Measurements from ENCODE around the gene ERGIC2. TPM values are rescaled to one million over a fixed set of nuclear protein-coding genes. Genes with fewer than 3 reads are reported as not detected.
A peak's percentile ranks its signal among the peaks of the same experiment; 100 is the strongest.
"Not testable (repeated sequence)": the region's sequence is repeated elsewhere in the genome, so short reads cannot be mapped to it uniquely, and the experiment has no call there.

Gene ERGIC2, protein sequence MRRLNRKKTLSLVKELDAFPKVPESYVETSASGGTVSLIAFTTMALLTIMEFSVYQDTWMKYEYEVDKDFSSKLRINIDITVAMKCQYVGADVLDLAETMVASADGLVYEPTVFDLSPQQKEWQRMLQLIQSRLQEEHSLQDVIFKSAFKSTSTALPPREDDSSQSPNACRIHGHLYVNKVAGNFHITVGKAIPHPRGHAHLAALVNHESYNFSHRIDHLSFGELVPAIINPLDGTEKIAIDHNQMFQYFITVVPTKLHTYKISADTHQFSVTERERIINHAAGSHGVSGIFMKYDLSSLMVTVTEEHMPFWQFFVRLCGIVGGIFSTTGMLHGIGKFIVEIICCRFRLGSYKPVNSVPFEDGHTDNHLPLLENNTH
- 16.4 and 79.7 TPM in 2 replicates for total RNA-seq (2014; rRNA removed; shearing (Covaris generic))

DNA sequence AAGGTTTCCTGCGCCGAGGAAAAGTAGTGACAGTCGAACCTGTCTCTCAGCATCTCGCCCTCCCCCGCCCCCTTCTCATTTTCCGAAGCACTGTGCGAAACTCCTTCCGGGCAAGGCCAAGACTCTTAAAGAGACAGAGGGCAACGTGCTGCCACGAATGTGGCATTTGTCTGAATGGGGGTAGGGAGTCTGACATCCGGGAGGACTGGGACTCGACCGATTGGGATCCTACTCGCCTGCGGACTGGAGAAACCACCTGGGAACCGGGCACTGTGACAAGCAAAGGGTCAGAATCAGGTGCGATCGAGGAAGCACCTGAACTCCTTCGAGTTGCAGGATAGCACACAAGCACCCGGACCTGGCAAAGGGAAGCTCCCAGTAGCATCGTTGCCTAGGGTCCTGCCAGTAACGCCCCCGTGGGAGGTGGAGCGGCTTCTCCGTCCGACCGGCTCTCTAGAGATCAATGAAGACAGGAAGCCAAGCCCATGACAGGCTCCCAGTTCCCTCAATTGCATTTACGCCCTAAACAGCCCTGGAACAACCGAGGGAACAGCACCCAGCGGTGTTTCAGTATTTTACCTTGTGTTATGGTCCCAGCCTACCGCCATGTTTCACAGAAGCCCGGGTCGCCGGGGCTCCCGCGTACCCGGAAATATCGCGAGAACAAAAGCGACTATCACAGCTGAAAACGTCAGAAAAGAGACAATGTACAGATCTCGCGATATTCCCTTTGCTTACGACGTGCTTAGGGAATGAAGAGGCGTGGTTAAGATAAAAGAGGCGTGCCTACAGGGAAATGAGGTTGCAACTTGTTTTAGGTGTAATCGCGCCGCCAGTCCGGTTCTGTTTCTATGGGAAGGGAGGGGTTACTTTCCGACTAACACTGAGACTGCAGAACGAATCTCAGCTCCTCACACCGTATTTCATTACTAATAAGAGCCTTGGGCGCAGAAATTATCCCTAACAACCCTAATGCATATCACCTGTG lies at the start of gene ERGIC2:
Gene ERGIC2 (minus strand): TSS at position 637 of the 988 bp plus-strand sequence. CDS start 9,539 bp downstream, outside the sequence.
- peak; percentile 99 for DNase-seq (ENCODE audit: low spot score)
- in situ Hi-C loops (cut with HindIII; ENCODE audit: low sequenced_read_pairs) = no loop called here

DNA sequence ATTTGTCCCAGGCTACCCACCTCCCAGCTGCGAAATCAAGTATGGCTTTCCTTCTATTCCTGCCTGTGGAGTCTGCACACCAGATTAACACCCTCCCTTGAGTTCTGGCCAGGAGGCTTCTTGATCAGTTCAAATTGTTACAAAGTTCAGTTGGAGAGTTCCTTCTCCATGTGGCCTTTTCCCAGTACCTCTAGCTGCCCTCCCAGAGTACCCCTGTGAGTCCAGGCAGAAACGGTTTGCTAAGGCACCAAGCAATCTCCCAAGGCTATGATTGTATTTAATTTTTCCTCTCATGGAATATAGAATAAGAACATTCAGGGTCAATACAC lies 49.7 kb upstream of the ERGIC2 start:
- in situ Hi-C loops (cut with HindIII; ENCODE audit: low sequenced_read_pairs) = no loop called here
- no peak for DNase-seq (ENCODE audit: low spot score)

DNA sequence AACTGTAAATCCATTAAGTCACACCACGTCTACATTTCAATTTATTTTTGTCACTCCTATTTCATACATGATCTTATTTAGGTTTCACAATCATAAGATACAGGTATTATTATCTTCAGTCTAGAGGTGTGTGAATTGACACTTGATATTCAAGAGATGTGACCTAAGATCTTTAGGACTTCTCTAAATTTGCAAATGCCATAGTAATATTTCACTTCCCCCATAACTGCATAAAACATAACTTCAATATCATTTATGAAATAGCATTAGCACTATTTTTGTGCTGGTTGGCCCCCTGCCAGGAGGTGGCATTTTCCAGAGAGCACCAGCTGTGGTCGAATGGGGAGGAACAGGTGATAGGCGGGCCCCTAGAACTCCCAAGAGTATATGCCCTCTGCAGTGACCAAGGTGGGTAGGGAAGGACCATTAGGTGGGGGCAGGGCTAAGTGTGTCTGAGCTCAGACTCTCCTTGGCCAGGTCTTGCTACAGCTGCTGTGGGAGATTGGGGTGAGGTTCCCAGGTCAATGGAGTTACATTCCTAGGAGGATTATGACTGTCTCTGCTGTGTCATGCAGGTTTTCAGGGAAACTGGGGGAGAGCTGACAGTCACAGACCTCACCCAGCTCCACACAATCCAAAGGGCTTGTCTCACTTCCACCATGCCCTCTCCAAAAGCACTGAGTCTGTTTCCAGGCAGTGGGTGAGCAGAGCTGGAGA lies 49.2 kb upstream of the ERGIC2 start:
- in situ Hi-C loops (cut with HindIII; ENCODE audit: low sequenced_read_pairs) = no loop called here
- DNase-seq (ENCODE audit: low spot score) = no peak

DNA sequence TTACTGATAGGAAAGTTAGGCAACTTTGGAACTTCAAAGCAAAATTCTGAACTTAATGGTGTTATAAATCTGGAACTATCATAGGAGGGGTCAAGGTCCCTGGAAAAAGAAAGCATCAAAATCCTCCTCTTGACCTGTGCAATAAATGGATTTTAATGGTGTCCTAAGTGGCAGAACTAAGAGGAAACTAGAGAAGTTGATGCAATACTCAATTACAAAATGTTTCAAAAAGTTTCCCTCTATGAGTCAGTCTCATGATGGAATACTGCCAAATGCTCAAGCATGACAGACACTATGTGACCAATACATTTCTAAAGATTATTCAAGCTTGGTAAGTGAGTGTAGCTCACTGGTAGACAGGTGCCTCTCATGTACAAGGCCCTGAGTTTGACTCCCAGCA lies 47.7 kb upstream of the ERGIC2 start:
- no peak for DNase-seq (ENCODE audit: low spot score)
- in situ Hi-C loops (cut with HindIII; ENCODE audit: low sequenced_read_pairs) = no loop called here

DNA sequence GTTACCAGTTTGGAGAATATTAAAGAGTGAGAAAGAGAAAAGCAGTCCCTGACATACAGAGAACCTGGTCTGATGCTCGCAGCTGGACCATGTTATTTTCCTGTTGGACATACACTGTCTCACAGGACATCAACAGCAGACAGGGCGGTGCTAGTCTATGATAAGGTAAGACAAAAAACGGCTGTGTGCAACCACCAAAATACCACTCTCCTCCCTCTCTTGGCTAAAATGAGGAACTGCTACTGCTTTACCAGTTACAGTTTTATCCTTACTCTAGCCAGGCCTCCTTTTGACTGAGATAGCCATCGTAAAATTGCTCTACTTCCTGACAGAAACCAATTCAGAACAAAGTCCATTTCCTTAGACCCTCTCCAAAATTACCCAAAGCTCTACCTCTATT lies 47.0 kb upstream of the ERGIC2 start:
- no peak for DNase-seq (ENCODE audit: low spot score)
- in situ Hi-C loops (cut with HindIII; ENCODE audit: low sequenced_read_pairs) = no loop called here

DNA sequence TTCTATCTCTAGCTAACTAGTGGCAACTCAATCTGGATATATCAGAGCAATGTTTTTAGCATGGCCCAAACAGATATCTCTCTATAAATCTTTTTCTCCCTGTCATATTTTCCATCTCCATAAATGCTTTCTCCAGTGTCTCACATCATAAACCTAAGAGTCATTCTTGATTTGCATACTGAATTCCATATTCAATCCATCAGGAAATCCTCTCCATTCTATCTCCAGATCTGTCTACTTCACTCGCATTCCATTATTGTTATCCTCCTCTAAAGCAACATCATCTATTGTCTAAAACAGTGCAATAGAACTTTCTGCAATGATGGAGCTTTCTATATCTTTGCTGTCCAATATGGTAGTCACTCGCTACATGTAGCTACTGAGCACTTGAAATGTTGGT lies 45.5 kb upstream of the ERGIC2 start:
- in situ Hi-C loops (cut with HindIII; ENCODE audit: low sequenced_read_pairs) = no loop called here
- DNase-seq (ENCODE audit: low spot score) = no peak

DNA sequence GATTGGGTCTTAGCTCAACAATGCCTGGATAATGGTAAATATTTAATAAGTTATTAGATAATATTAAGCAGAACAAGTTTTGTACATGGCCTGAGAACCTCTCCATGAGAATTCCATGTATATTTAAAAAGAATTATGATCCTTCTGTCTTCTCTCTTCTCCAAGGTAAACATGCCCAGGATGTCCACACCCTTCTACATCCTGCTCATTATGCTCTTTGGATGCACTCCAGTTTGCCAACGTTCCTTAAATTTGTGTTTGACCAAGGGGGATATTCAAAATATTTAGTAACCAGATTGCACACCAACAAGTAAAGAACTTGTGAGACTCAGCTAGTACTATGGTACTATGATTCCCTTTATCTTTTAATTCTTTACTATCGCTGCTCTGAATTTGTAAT lies 44.8 kb upstream of the ERGIC2 start:
- in situ Hi-C loops (cut with HindIII; ENCODE audit: low sequenced_read_pairs) = no loop called here
- no peak for DNase-seq (ENCODE audit: low spot score)

DNA sequence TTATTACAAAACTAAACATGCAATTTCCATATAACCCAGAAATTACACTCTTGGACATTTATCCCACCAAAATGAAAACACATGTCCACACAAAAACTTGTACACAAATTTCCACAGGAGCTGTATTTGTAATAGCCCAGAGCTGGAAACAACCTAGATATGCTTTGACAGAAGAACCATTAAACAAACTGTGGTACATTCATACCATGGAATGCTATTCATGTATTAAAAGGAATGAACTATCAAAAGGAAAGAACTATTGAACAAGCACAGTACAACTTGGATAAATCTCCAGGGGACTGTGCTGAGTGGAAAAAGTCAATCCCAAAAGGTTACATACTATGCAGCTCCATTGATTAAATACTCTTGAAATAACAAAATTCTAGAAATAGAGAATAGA lies 35.8 kb upstream of the ERGIC2 start:
- in situ Hi-C loops (cut with HindIII; ENCODE audit: low sequenced_read_pairs) = no loop called here
- DNase-seq (ENCODE audit: low spot score) = no peak

DNA sequence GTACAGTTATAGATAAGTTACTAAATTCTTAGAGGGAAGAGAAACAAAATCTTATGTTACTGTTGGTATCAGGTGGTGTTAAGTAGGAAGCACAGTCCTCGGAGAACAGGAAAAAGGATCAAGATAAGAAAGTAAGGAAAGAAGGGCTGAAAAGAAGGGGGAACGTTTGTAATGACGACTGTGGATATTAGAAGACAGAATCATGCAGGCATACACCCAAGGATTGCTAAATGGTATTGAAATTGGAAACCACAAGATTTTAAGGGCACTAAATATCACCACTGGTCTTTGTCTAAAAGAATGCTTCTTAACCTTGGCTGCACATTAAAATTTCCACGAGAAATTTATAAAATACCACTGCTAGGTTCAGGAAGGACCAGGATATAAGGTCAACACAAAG lies 34.1 kb upstream of the ERGIC2 start:
- in situ Hi-C loops (cut with HindIII; ENCODE audit: low sequenced_read_pairs) = no loop called here
- DNase-seq (ENCODE audit: low spot score) = no peak

DNA sequence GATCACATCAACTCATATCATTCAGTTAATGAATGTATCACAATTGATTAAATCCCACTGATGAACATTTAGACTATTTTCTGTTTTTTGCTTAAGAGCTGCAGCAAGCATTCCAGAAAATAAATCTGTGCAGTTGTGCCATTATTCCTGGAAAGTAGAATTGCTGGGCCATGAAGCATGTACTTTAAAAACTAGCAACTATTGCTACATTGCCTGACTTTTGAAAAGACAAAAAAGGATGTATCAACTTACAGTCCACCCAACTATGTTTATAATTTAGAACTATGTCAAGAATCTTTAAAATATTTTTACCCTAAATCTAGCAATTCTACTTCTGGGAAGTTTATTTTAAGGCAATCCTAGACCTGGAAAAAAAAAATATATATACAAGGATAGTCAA lies 33.4 kb upstream of the ERGIC2 start:
- no peak for DNase-seq (ENCODE audit: low spot score)
- in situ Hi-C loops (cut with HindIII; ENCODE audit: low sequenced_read_pairs) = no loop called here

DNA sequence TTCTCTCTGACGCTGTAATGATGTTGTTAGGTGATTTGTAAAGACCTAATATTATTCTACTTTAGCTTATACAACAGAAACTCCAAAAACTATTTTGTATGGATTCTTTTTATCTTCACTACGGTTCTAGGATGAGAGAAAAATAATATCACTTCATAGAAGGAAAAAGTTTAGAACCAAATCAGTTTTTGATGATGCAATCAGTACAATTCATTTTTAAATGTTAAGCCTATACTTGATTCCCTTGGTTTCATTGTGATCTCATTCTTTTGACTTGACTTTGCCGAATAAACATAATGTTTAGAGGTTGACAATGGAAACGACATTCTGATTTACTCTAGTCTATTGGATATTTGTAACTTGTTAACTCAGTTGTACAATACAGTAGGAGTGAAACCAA lies 24.6 kb upstream of the ERGIC2 start:
- DNase-seq (ENCODE audit: low spot score) = no peak
- in situ Hi-C loops (cut with HindIII; ENCODE audit: low sequenced_read_pairs) = no loop called here

DNA sequence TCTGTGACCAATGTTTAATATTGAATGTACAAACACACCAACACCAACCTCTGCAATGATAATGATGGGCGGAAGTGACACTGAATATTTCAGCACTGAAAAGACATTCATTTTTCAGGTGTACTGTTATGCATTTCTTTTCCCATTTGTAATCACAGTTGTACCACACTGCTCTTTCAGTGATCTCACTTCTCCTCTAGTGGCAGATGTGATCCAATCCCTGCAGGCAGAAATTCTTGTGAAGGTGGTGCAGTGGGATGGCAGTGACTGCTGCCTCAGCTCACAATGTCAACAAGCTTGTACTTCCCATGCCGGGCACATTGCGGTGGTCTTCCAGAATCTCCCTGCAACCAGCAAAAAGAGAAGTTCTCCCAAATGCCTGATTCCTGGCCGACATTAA lies 23.0 kb upstream of the ERGIC2 start:
- no peak for DNase-seq (ENCODE audit: low spot score)
- in situ Hi-C loops (cut with HindIII; ENCODE audit: low sequenced_read_pairs) = no loop called here

DNA sequence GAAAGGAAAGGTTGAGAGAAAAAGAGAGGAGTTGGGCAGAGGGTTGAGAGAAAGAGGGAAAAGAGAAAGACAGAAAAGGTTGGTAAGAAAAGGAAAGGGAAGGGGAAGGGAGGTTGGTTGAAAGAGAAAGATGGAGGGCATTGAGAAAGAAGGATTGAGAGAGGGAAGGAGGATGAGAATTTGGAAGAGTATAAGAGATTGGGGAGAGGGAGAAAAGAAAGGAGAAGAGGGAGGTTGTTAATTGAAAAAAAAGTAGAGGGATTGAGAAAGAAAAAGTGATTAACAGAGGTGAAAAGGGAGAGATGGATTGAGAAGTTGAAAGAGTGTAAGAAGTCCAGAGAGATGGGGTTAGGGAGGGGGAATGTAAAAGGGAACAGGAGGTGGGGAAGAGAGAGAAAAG lies 21.5 kb upstream of the ERGIC2 start:
- DNase-seq (ENCODE audit: low spot score) = no peak
- in situ Hi-C loops (cut with HindIII; ENCODE audit: low sequenced_read_pairs) = no loop called here

DNA sequence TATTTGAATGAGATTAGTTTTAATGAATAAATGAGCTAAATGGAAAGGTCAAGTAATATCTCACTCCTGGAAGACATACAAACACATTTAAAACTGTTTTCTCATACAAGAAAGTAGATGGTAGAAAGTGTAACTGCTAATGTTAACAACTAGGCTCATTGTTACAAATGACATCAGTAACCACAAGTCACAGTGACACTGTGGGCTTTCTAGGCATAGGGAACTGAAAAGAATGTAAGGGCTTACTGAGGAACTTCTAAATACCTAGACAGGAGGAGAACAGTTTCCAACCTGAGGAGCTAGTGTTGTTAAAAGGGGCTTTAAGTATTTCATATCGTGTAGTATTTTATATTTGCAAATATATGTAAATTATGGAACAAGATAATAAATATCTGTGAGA lies 17.5 kb upstream of the ERGIC2 start:
- no peak for DNase-seq (ENCODE audit: low spot score)
- in situ Hi-C loops (cut with HindIII; ENCODE audit: low sequenced_read_pairs) = no loop called here

DNA sequence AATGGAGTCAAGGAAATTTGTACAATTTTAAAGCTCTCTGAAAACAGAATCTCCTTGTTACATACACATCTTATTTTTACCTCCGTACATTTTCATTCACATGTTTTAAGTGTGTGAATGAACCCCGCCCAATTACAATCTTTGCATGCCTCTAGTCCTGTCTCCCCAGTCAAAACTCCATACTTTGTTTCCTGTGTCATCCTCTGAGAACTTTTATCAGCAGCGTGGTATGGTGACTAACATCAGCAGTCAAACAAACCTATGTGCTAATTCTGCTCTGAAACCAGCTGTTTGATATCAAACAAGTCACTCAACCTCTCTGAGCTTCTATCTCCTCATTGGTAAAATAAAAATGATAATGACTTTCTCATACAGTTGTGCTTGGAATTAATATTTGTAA lies 15.8 kb upstream of the ERGIC2 start:
- in situ Hi-C loops (cut with HindIII; ENCODE audit: low sequenced_read_pairs) = no loop called here
- DNase-seq (ENCODE audit: low spot score) = no peak

DNA sequence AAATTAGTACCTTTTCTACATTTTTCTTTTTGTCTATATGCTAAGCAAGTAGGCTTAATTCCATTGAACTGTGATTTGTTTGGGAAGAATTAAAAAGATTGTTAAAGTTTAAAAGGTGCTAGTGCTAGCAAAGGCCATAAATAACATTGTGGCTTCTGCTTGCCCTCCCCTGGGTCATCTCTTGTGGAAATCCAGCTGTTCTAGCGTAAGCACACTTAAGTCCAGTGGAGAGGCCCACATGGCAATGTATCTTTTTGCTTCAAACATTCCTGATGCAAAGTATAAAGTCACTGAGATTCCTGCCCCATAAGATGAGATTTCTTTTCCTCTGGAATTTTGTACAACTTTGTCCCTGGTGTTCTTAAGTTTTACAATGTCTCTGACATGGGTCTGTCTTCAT lies 14.4 kb upstream of the ERGIC2 start:
- in situ Hi-C loops (cut with HindIII; ENCODE audit: low sequenced_read_pairs) = no loop called here
- no peak for DNase-seq (ENCODE audit: low spot score)

DNA sequence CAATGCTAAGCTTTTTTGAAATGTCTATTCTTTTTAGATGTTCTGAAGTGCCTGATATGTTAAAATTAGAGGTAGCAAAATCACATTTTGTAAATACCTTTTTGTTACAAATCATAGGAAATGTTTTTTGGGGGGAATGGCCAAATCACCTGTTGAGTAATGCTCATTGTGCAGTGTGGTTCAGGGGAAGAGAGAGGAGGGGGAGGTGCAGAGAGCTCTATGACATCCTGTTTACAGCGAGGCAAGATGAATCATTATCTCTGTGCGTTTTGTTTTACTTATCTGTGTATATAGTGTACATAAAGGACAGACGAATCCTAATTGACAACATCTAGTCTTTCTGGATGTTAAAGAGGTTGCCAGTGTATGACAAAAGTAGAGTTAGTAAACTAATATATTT lies 9.4 kb upstream of the ERGIC2 start:
- in situ Hi-C loops (cut with HindIII; ENCODE audit: low sequenced_read_pairs); DNase-seq (ENCODE audit: low spot score): not testable (repeated sequence)

DNA sequence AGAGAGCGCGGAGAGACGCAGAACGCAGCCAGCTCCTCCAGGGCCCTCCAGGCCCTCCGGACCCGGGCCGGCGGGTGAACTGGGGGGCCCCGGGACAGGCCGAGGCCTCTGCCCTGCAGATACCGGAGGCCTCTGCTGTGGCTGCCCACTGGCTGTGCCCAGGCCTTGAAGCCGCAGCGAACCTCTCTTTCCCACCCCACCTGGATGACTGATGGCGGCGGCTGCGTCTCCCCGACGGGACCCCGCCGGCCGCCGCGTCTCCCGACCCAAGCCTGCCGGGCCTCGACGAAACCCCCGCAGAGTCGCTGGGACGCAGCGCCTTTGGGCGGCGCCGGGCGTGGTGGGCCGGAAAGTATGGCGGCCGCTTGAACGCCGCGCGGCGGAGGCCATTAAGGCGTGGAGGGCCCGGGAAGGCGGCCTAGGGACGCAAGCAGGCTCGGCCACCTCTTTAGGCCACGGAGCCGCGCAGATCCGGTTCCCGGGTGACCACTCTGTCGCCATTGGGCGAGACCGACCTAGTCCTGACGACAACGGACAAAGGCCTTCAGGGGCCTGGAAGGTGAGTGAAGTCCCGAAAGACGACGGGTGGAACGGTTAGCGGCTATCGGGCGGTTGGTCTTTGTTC lies 8.4 kb upstream of the ERGIC2 start:
- DNase-seq (ENCODE audit: low spot score) = no peak
- in situ Hi-C loops (cut with HindIII; ENCODE audit: low sequenced_read_pairs) = no loop called here

DNA sequence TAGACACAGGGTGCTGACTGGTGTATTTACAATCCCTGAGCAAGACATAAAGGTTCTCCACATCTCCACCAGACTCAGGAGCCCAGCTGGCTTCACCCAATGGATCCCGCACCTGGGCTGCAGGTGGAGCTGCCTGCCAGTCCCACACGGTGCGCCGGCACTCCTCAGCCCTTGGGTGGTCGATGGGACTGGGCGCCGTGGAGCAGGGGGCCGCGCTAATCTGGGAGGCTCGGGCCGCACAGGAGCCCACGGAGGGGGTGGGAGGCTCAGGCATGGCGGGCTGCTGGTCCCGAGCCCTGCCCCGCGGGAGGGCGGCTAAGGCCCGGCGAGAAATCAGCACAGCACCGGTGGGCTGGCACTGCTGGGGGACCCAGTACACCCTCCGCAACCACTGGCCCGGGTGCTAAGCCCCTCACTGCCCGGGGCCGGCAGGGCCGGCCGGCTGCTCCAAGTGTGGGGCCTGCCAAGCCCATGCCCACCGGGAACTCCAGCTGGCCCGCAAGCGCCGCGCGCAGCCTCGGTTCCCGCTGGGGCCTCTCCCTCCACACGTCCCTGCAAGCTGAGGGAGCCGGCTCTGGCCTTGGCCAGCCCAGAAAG lies 5.2 kb upstream of the ERGIC2 start:
- DNase-seq (ENCODE audit: low spot score); in situ Hi-C loops (cut with HindIII; ENCODE audit: low sequenced_read_pairs): not testable (repeated sequence)

Measured in G401 (cell line).